GM23338 (cell line): Measurements from ENCODE around the gene CYSRT1. TPM values are rescaled to one million over a fixed set of nuclear protein-coding genes. Genes with fewer than 3 reads are reported as not detected.

Experiments
- ATAC-seq: fragments of 200-7000 bp; cut with Tn5 transposase; 3 replicates; pipeline ENCODE4 v1.9.1; 2020
- DNase-seq: peaks from one replicate; pipeline ENCODE4 v3.0.0-alpha.2; 2015; ENCODE audit warnings: low spot score
- H2AFZ ChIP-seq: fragments of 200-600 bp; sonication (generic); 2 replicates; pipeline ENCODE4 v1.8.0; 2016; ENCODE audit warnings: antibody characterized with exemption, mild to moderate bottlenecking, moderate library complexity
- H3F3A ChIP-seq: fragments of 200-600 bp; sonication (generic); replicated peaks from 2 replicates; pipeline ENCODE4 v1.8.0; 2017; ENCODE audit warnings: antibody characterized with exemption, mixed run types, low read depth
- H3K27ac ChIP-seq: fragments of 200-600 bp; sonication (generic); 2 replicates; pipeline ENCODE4 v1.6.1; 2016; ENCODE audit warnings: low read depth
- H3K27me3 ChIP-seq: fragments of 200-600 bp; sonication (generic); 2 replicates; pipeline ENCODE4 v1.8.0; 2016; ENCODE audit warnings: mild to moderate bottlenecking, mixed run types, moderate library complexity; ENCODE audit not compliant: insufficient read depth
- H3K36me3 ChIP-seq: fragments of 200-600 bp; sonication (generic); 2 replicates; pipeline ENCODE4 v1.8.0; 2016; ENCODE audit warnings: mild to moderate bottlenecking; ENCODE audit not compliant: insufficient read depth
- H3K4me1 ChIP-seq: fragments of 200-600 bp; sonication (generic); 2 replicates; pipeline ENCODE4 v1.8.0; 2016; ENCODE audit warnings: mild to moderate bottlenecking, moderate library complexity; ENCODE audit not compliant: insufficient read depth
- H3K4me2 ChIP-seq: fragments of 200-600 bp; sonication (generic); 2 replicates; pipeline ENCODE4 v1.7.1; 2017; ENCODE audit warnings: mixed run types
- H3K4me3 ChIP-seq: fragments of 200-600 bp; sonication (generic); 2 replicates; pipeline ENCODE4 v1.6.1; 2016; ENCODE audit warnings: mixed run types
- H3K79me2 ChIP-seq: fragments of 200-600 bp; sonication (generic); replicated peaks from 2 replicates; pipeline ENCODE4 v1.8.0; 2017; ENCODE audit warnings: mild to moderate bottlenecking; ENCODE audit not compliant: insufficient read depth
- H3K9me2 ChIP-seq: fragments of 200-600 bp; sonication (generic); 2 replicates; pipeline ENCODE4 v1.8.0; 2017; ENCODE audit not compliant: insufficient read depth
- H4K20me1 ChIP-seq: fragments of 200-600 bp; sonication (generic); replicated peaks from 2 replicates; pipeline ENCODE4 v1.8.0; 2017; ENCODE audit warnings: mild to moderate bottlenecking; ENCODE audit not compliant: insufficient read depth
- H3K27ac Mint-ChIP-seq: 2 replicates; pipeline ENCODE4 v1.8.0; 2020; ENCODE audit warnings: inconsistent platforms, mild to moderate bottlenecking, moderate library complexity, mixed read lengths
- H3K27me3 Mint-ChIP-seq: 3 replicates; pipeline ENCODE4 v1.8.0; 2022; ENCODE audit warnings: low read depth, mild to moderate bottlenecking, moderate library complexity, mixed read lengths, inconsistent platforms; ENCODE audit not compliant: insufficient read depth, poor library complexity
- H3K36me3 Mint-ChIP-seq: 3 replicates; pipeline ENCODE4 v1.8.0; 2021; ENCODE audit warnings: low read depth, mild to moderate bottlenecking, inconsistent platforms, moderate library complexity, mixed read lengths
- H3K4me1 Mint-ChIP-seq: 3 replicates; pipeline ENCODE4 v1.8.0; 2020; ENCODE audit warnings: mild to moderate bottlenecking, inconsistent platforms, mixed read lengths
- H3K4me3 Mint-ChIP-seq: 3 replicates; pipeline ENCODE4 v1.8.0; 2021; ENCODE audit warnings: moderate library complexity, mild to moderate bottlenecking, inconsistent platforms, mixed read lengths
- H3K9me3 Mint-ChIP-seq: 3 replicates; pipeline ENCODE4 v1.8.0; 2020; ENCODE audit warnings: moderate library complexity, mild to moderate bottlenecking, inconsistent platforms, mixed read lengths
- CREB1 ChIP-seq: fragments of 250-450 bp; sonication (Bioruptor Pico); IDR thresholded peaks from 2 replicates; pipeline ENCODE4 v1.5.0; 2020; ENCODE audit warnings: low read depth, mild to moderate bottlenecking, moderate library complexity
- ETS1 ChIP-seq: IDR thresholded peaks from 2 replicates; pipeline ENCODE4 v1.6.1; 2016; ENCODE audit warnings: antibody characterized with exemption
- EZH2 ChIP-seq: fragments of 200-600 bp; sonication (generic); IDR thresholded peaks from one replicate; pipeline ENCODE4 v1.8.0; 2017; ENCODE audit warnings: antibody characterized with exemption, mild to moderate bottlenecking, low read depth; ENCODE audit not compliant: unreplicated experiment
- EZH2phosphoT487 ChIP-seq: fragments of 200-600 bp; sonication (generic); IDR thresholded peaks from one replicate; pipeline ENCODE4 v1.8.1; 2018; ENCODE audit warnings: antibody characterized with exemption; ENCODE audit not compliant: unreplicated experiment
- JUNB ChIP-seq: IDR thresholded peaks from one replicate; pipeline ENCODE4 v1.6.1; 2016; ENCODE audit warnings: antibody characterized with exemption; ENCODE audit not compliant: unreplicated experiment
- NANOG ChIP-seq: IDR thresholded peaks from 2 replicates; pipeline ENCODE4 v1.6.1; 2016; ENCODE audit warnings: antibody characterized with exemption, borderline replicate concordance
- POLR2AphosphoS5 ChIP-seq: IDR thresholded peaks from 2 replicates; pipeline ENCODE4 v1.6.1; 2016; ENCODE audit warnings: antibody characterized with exemption, low read depth
- ZNF114 ChIP-seq: fragments of 250-450 bp; sonication (Bioruptor Pico); IDR thresholded peaks from 2 replicates; pipeline ENCODE4 v1.5.0; 2020; ENCODE audit warnings: mild to moderate bottlenecking, moderate library complexity
- polyA plus RNA-seq: library from polyadenylated mRNA; unstranded; fragments of >200 nt; fragmentation: Nextera tagmentation; extraction: Ambion mirVana; gene quantifications from 2 replicates; pipeline ENCODE4 v1.2.1, GENCODE V29; 2016
- total RNA-seq: library from RNA; depleted of rRNA; stranded (reverse); fragments of >200 nt; shearing (Covaris generic); gene quantifications from 2 replicates; pipeline ENCODE4 v1.2.3, GENCODE V29; 2014
- TF ChIP-seq, protein P1 (sequence below): fragments of 250-450 bp; sonication (Bioruptor Pico); IDR thresholded peaks from 2 replicates; pipeline ENCODE4 v1.5.0; 2020; ENCODE audit warnings: mild to moderate bottlenecking, moderate library complexity
- TF ChIP-seq, protein P2 (sequence below), 2 experiments: fragments of 200-600 bp in 1 of 2; sonication (generic) in 1 of 2; conservative IDR thresholded peaks; 2 replicates each; pipeline versions ENCODE4 v1.5.1 to v1.6.1; 2016 to 2017; ENCODE audit warnings: antibody characterized with exemption in 2 of 2, low read depth in 2 of 2, mild to moderate bottlenecking in 2 of 2, moderate library complexity in 1 of 2

CYSRT1 gene
- total and polyA plus RNA-seq, 2 experiments from 2014 or later, result 2.0 to 3.2 TPM

DNA sequence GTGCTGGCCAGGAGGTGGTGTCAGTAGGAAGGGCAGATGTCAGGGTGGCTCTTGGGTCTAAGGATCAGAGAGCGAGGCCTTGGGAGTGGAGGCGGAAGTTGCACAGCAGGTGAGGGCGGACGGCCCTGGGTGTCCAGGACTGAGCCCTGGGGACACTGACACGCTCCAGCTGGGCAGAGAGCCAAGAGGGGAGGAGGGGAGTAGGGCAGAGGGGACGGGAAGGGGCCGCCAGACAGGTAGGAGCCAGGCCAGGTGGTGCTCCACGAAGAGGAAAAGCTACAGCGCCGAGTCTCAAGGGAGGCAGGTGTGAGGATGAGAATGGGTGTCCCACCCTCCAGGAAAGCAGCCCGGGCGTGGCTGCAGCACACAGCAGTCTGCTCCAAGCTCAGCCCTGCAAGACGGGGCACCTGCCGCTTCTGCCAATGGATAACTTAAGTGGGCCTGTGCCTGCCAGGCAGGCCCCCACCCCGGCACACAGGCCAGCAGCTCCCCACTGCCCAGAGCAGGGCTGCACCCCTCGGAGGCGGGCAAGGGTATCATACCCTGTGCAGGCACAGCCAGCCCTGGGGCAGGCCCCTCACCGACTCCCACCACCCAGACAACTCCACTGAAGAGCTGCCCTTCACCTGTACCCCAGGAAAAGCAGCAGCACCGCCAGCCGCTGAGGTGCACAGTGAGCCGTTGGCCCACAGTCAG, 29.3 kb upstream of the CYSRT1 start:
- H3F3A ChIP-seq, result no peaks in the 10 kb centered on the region
- no peak overlapping the region for H3K27ac ChIP-seq
- H3K4me3 Mint-ChIP-seq, result no peak overlapping the region
- no peaks in the 10 kb centered on the region for H3K27me3 ChIP-seq
- TF ChIP-seq POLR2AphosphoS5, result no peak
- no peak for TF ChIP-seq ZNF114 (CRISPR knock-in tag)
- TF ChIP-seq, protein P1, sequence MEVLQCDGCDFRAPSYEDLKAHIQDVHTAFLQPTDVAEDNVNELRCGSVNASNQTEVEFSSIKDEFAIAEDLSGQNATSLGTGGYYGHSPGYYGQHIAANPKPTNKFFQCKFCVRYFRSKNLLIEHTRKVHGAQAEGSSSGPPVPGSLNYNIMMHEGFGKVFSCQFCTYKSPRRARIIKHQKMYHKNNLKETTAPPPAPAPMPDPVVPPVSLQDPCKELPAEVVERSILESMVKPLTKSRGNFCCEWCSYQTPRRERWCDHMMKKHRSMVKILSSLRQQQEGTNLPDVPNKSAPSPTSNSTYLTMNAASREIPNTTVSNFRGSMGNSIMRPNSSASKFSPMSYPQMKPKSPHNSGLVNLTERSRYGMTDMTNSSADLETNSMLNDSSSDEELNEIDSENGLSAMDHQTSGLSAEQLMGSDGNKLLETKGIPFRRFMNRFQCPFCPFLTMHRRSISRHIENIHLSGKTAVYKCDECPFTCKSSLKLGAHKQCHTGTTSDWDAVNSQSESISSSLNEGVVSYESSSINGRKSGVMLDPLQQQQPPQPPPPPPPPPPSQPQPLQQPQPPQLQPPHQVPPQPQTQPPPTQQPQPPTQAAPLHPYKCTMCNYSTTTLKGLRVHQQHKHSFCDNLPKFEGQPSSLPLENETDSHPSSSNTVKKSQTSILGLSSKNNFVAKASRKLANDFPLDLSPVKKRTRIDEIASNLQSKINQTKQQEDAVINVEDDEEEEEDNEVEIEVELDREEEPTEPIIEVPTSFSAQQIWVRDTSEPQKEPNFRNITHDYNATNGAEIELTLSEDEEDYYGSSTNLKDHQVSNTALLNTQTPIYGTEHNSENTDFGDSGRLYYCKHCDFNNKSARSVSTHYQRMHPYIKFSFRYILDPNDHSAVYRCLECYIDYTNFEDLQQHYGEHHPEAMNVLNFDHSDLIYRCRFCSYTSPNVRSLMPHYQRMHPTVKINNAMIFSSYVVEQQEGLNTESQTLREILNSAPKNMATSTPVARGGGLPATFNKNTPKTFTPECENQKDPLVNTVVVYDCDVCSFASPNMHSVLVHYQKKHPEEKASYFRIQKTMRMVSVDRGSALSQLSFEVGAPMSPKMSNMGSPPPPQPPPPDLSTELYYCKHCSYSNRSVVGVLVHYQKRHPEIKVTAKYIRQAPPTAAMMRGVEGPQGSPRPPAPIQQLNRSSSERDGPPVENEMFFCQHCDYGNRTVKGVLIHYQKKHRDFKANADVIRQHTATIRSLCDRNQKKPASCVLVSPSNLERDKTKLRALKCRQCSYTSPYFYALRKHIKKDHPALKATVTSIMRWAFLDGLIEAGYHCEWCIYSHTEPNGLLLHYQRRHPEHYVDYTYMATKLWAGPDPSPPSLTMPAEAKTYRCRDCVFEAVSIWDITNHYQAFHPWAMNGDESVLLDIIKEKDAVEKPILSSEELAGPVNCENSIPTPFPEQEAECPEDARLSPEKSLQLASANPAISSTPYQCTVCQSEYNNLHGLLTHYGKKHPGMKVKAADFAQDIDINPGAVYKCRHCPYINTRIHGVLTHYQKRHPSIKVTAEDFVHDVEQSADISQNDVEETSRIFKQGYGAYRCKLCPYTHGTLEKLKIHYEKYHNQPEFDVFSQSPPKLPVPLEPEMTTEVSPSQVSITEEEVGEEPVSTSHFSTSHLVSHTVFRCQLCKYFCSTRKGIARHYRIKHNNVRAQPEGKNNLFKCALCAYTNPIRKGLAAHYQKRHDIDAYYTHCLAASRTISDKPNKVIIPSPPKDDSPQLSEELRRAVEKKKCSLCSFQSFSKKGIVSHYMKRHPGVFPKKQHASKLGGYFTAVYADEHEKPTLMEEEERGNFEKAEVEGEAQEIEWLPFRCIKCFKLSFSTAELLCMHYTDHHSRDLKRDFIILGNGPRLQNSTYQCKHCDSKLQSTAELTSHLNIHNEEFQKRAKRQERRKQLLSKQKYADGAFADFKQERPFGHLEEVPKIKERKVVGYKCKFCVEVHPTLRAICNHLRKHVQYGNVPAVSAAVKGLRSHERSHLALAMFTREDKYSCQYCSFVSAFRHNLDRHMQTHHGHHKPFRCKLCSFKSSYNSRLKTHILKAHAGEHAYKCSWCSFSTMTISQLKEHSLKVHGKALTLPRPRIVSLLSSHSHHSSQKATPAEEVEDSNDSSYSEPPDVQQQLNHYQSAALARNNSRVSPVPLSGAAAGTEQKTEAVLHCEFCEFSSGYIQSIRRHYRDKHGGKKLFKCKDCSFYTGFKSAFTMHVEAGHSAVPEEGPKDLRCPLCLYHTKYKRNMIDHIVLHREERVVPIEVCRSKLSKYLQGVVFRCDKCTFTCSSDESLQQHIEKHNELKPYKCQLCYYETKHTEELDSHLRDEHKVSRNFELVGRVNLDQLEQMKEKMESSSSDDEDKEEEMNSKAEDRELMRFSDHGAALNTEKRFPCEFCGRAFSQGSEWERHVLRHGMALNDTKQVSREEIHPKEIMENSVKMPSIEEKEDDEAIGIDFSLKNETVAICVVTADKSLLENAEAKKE (CRISPR knock-in tag), result no peak
- TF ChIP-seq, protein P2, sequence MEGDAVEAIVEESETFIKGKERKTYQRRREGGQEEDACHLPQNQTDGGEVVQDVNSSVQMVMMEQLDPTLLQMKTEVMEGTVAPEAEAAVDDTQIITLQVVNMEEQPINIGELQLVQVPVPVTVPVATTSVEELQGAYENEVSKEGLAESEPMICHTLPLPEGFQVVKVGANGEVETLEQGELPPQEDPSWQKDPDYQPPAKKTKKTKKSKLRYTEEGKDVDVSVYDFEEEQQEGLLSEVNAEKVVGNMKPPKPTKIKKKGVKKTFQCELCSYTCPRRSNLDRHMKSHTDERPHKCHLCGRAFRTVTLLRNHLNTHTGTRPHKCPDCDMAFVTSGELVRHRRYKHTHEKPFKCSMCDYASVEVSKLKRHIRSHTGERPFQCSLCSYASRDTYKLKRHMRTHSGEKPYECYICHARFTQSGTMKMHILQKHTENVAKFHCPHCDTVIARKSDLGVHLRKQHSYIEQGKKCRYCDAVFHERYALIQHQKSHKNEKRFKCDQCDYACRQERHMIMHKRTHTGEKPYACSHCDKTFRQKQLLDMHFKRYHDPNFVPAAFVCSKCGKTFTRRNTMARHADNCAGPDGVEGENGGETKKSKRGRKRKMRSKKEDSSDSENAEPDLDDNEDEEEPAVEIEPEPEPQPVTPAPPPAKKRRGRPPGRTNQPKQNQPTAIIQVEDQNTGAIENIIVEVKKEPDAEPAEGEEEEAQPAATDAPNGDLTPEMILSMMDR (conservative IDR thresholded peaks at IDR 0.05; ENCODE audit: low read depth in 2 of 2), result no peak
- no peak for TF ChIP-seq EZH2
- TF ChIP-seq CREB1 (CRISPR knock-in tag), result no peak
- no peak for TF ChIP-seq NANOG
- no peak for TF ChIP-seq EZH2phosphoT487
- no peak for TF ChIP-seq JUNB
- no peak for TF ChIP-seq ETS1
- no peaks in the 10 kb centered on the region for H3K36me3 ChIP-seq
- DNase-seq (no peak), ATAC-seq (no peak)
- H3K4me1 Mint-ChIP-seq, result peaks cover 16% of the 10 kb centered on the region
- no peak overlapping the region for H3K27ac Mint-ChIP-seq
- peaks cover 6% of the 10 kb centered on the region; the same call in 1 of the 2 replicates for H3K4me1 ChIP-seq
- peaks cover 3% of the 10 kb centered on the region for H3K27me3 Mint-ChIP-seq
- no peaks in the 10 kb centered on the region for H3K9me2 ChIP-seq
- H3K79me2 ChIP-seq, result peaks cover 45% of the 10 kb centered on the region
- no peak overlapping the region for H3K4me3 ChIP-seq
- peaks cover 2% of the 10 kb centered on the region; the same call in 2 of the 3 replicates for H3K36me3 Mint-ChIP-seq
- no peaks in the 10 kb centered on the region; the same call in 1 of the 2 replicates for H4K20me1 ChIP-seq
- H3K9me3 Mint-ChIP-seq, result no peaks in the 10 kb centered on the region; the same call in 2 of the 3 replicates
- no peak overlapping the region for H3K4me2 ChIP-seq
- H2AFZ ChIP-seq, result no peak overlapping the region
